Heart right ventricle (tissue), 16 donors: ENCODE data around the gene RO60. TPM values are rescaled to one million over a fixed set of nuclear protein-coding genes. Genes with fewer than 3 reads are reported as not detected.
A peak's percentile ranks its signal among the peaks of the same experiment; 100 is the strongest.

Source experiments
- ATAC-seq, 8 donors: fragments of 200-7000 bp; cut with Tn5 transposase; one replicate each; pipeline ENCODE4 v1.9.1; 2020; ENCODE audit warnings: mild to moderate bottlenecking in 8 of 8, moderate library complexity in 8 of 8, moderate number of reproducible peaks in 1 of 8
- DNase-seq, 2 donors: peaks; one replicate each; pipeline ENCODE4 v3.0.0-alpha.2; 2020
- H3K27ac ChIP-seq, 10 donors: fragments of 200-600 bp; sonication (generic) in 2 of 10; one replicate each; pipeline versions ENCODE4 v1.5.0 to v1.8.0; 2020 to 2022; ENCODE audit warnings: mild to moderate bottlenecking in 3 of 10
- H3K27me3 ChIP-seq, 7 donors: fragments of 200-600 bp; one replicate each; pipeline ENCODE4 v1.8.0; 2021 to 2022; ENCODE audit warnings: mild to moderate bottlenecking in 2 of 7
- H3K36me3 ChIP-seq, 9 donors: fragments of 200-600 bp; sonication (generic) in 1 of 9; one replicate each; pipeline versions ENCODE4 v1.5.0 to v1.8.0; 2020 to 2022; ENCODE audit warnings: mild to moderate bottlenecking in 2 of 9
- H3K4me1 ChIP-seq, 9 donors: fragments of 200-600 bp; sonication (generic) in 1 of 9; one replicate each; pipeline versions ENCODE4 v1.5.0 to v1.8.0; 2020 to 2022; ENCODE audit warnings: mild to moderate bottlenecking in 4 of 9
- H3K4me3 ChIP-seq, 10 donors: fragments of 200-600 bp; sonication (generic) in 2 of 10; one replicate each; pipeline versions ENCODE4 v1.5.0 to v1.8.0; 2020 to 2022; ENCODE audit warnings: mild to moderate bottlenecking in 7 of 10, moderate library complexity in 2 of 10
- H3K9me3 ChIP-seq, 11 donors: fragments of 200-600 bp in 10 of 11; sonication (generic) in 2 of 11; one replicate each; pipeline versions ENCODE4 v1.5.0 to v1.8.0; 2013 to 2022; ENCODE audit warnings: mild to moderate bottlenecking in 2 of 11, control low read depth in 1 of 11, moderate library complexity in 1 of 11
- CTCF ChIP-seq, 9 donors: fragments of 200-600 bp; sonication (generic) in 2 of 9; IDR thresholded peaks; one replicate each; pipeline versions ENCODE4 v1.5.0 to v1.8.0; 2021 to 2022; ENCODE audit warnings: antibody characterized with exemption in 9 of 9, mild to moderate bottlenecking in 5 of 9, moderate library complexity in 1 of 9
- WGBS, 2 donors: extraction: QIAGEN DNeasy Blood & Tissue Kit; methylation state at CpG; one replicate each; pipeline ENCODE4 v1.1.7; 2013; ENCODE audit warnings: inconsistent platforms in 1 of 2; 5-methylcytosine and 5-hydroxymethylcytosine counted together
- intact Hi-C, 10 donors: fragments of 100-400 bp; cut with DNase I; formaldehyde crosslinking; loops; one replicate each; pipeline versions ENCODE4 v1.11.1 to v1.14.2; 2022
- polyA plus RNA-seq, 2 donors: library from polyadenylated mRNA; stranded (reverse); fragments of 200-250 nt; gene quantifications; one replicate each; pipeline ENCODE4 v1.2.3, GENCODE V29; 2013
- total RNA-seq, 10 donors: library from RNA; stranded (reverse); fragmentation: NEBNext Ultra II Directional in 3 of 10; extraction: Animal tissue kit (Norgen Biotek cat#: 25700) in 3 of 10; gene quantifications; one replicate each; pipeline versions ENCODE4 v1.2.1 to v1.2.4, GENCODE V29; 2021 to 2023
- donor health status: Arrhythmogenic right ventricular cardiomyopathy.
- donor health status: ischemic (EF 13 %, LVEDD 7.1; RV severe dilation, severe dysfunction).
- donor health status: healthy with polysubstance abuse.
- donor health status: DM: no; HTN: yes; CAD: no.
- donor health status: DM: no; HTN: no; CAD: no.
- donor health status: ischemic (EF 25% LVEDD 6.9; RV normal size, moderate dysfunction).
- donor health status: ischemic (EF 25% LVEDD 5.7; RV mildly dilated, moderate dysfunction).
- donor health status: healthy.
- donor health status: DM: yes; HTN: yes; CAD: no.
- donor health status: Ischemic cardiomyopathy.
- donor health status: ischemic (EF 35%, LVEDD 5.7; RV mildly dilated, moderate dysfunction).
- donor health status: nonischemic (EF 11% LVEDD 7.7; RV severe dilation, severe dysfunction).
- donor health status: DM: yes; HTN: yes; CAD: no.
- donor health status: PGD.
- donor health status: ischemic (EF 29% LVEDD 5.4; RV normal size, mild dysfunction).
- donor health status: nonischemic (EF 23%, LVEDD 6.1; RV moderate dilation, normal function).

Gene RO60
- total and polyA plus RNA-seq, 12 donors, result 4.7 to 62.9 (median 54.9) TPM

GRCh38 chr1:193060938-193061337, 1.5 kb downstream of the RO60 start:
- Histone ChIP-seq H3K27me3 (no peaks in the 10 kb centered on the region), H3K4me3 (peak overlapping the region in 8 of 10 donors; percentile 69 to 96 (median 86)), H3K36me3 (no peaks in the 10 kb centered on the region), H3K9me3 (peaks cover 0 to 4% (median 0%) of the 10 kb centered on the region in 11 donors), H3K27ac (peak overlapping the region in 7 of 10 donors; percentile 96 to 99 (median 97)), H3K4me1 (peaks cover 0 to 69% (median 44%) of the 10 kb centered on the region in 9 donors)
- DNase-seq (no peak), ATAC-seq (no peak)
- WGBS, 2 donors, result 13 to 14% methylated on average over 2 of the region's 2 CpGs
- intact Hi-C loops, result loop anchor here in 1 of 10 donors (5.0 kb wide), 1 partner anchor 41 kb away; no protein-coding TSS in a partner anchor
- TF ChIP-seq CTCF (IDR thresholded peaks at IDR 0.05), result no peak

GRCh38 chr1:193062698-193063463, 3.5 kb downstream of the RO60 start:
- H3K36me3 ChIP-seq, result no peaks in the 10 kb centered on the region
- TF ChIP-seq CTCF (IDR thresholded peaks at IDR 0.05), result no peak
- intact Hi-C loops, result loop anchor here in 1 of 10 donors (5.0 kb wide), 1 partner anchor 39 kb away; no protein-coding TSS in a partner anchor
- H3K4me3 ChIP-seq, result no peak overlapping the region
- H3K4me1 ChIP-seq, result peaks cover 0 to 54% (median 34%) of the 10 kb centered on the region in 9 donors
- DNase-seq (no peak), ATAC-seq (no peak)
- H3K9me3 ChIP-seq, result peaks cover 0 to 4% (median 0%) of the 10 kb centered on the region in 11 donors
- WGBS, 2 donors, result 93% methylated on average over 4 of the region's 4 CpGs
- no peaks in the 10 kb centered on the region for H3K27me3 ChIP-seq
- no peak overlapping the region for H3K27ac ChIP-seq

GRCh38 chr1:193065954-193066353, 6.5 kb downstream of the RO60 start:
- Histone ChIP-seq H3K9me3 (peaks cover 0 to 4% (median 0%) of the 10 kb centered on the region in 11 donors), H3K27me3 (no peaks in the 10 kb centered on the region), H3K4me3 (no peak overlapping the region), H3K36me3 (peaks cover 0 to 13% (median 0%) of the 10 kb centered on the region in 9 donors), H3K27ac (no peak overlapping the region), H3K4me1 (peaks cover 1 to 51% (median 39%) of the 10 kb centered on the region in 9 donors)
- no peak for ATAC-seq
- intact Hi-C loops, result loop anchor here in 3 of 10 donors (5.0 kb wide), 1 partner anchor 36 kb away; no protein-coding TSS in a partner anchor
- DNase-seq, result no peak
- no peak for TF ChIP-seq CTCF (IDR thresholded peaks at IDR 0.05)

- peaks cover 0 to 4% (median 0%) of the 10 kb centered on the region in 11 donors for H3K9me3 ChIP-seq
- peaks cover 3 to 51% (median 39%) of the 10 kb centered on the region in 9 donors for H3K4me1 ChIP-seq
- H3K36me3 ChIP-seq, result peaks cover 0 to 13% (median 0%) of the 10 kb centered on the region in 9 donors
- no peaks in the 10 kb centered on the region for H3K27me3 ChIP-seq
- no peak for DNase-seq
- intact Hi-C loops, result loop anchor here in 3 of 10 donors (5.0 kb wide), 1 partner anchor 36 kb away; no protein-coding TSS in a partner anchor
- H3K27ac ChIP-seq, result no peak overlapping the region
- 84 to 87% methylated on average over 4 of the region's 4 CpGs for WGBS, 2 donors
- no peak for TF ChIP-seq CTCF (IDR thresholded peaks at IDR 0.05)
- ATAC-seq, result no peak
- H3K4me3 ChIP-seq, result no peak overlapping the region
Measured at GRCh38 chr1:193066606-193067005, 7.2 kb downstream of the RO60 start.
